GM12878 (cell line): ENCODE measurements around the gene SH3GL2. TPM values are rescaled to one million over a fixed set of nuclear protein-coding genes. Genes with fewer than 3 reads are reported as not detected.

Experiments used
- ATAC-seq: fragments of 200-7000 bp; cut with Tn5 transposase; 3 replicates; pipeline ENCODE4 v1.9.1; 2020; ENCODE audit warnings: mild to moderate bottlenecking, moderate library complexity
- BruUV-seq: library from RNA; stranded (reverse); fragments of 400-500 nt; replicated peaks from 2 replicates; lab custom pipeline; 2021; lab: Mats Ljungman, UMichigan
- CTCF ChIA-PET: fragments of 300-600 bp; sonication (Branson Sonifier 250); formaldehyde crosslinking; extraction: SDS; loops from one replicate; lab custom pipeline; 2021; ENCODE audit warnings: inconsistent platforms; lab: Yijun Ruan, JAX
- POLR2A ChIA-PET: fragments of 350-600 bp; formaldehyde crosslinking; extraction: SDS; loops from one replicate; lab custom pipeline; 2021; ENCODE audit warnings: inconsistent platforms; lab: Charles Lee
- RAD21 ChIA-PET: fragments of 300-600 bp; sonication (Branson Sonifier 250); formaldehyde crosslinking; loops from one replicate; lab custom pipeline; 2023; ENCODE audit warnings: antibody characterized with exemption; ENCODE audit not compliant: unreplicated experiment; lab: Charles Lee
- SMC1A ChIA-PET: fragments of 300-600 bp; sonication (Branson Sonifier 250); formaldehyde crosslinking; loops from one replicate; lab custom pipeline; 2023; ENCODE audit not compliant: unreplicated experiment, uncharacterized antibody; lab: Charles Lee
- DNase-seq: peaks from one replicate; pipeline ENCODE4 v3.0.0-alpha.2; 2011; ENCODE audit warnings: low read depth, low spot score
- FAIRE-seq: peaks from 3 replicates; lab custom pipeline; 2011; peaks lifted over from hg19 to GRCh38; lab: Jason Lieb, UNC
- H2AFZ ChIP-seq: 2 replicates; pipeline ENCODE4 v1.6.0; 2011; ENCODE audit warnings: low read depth, low read length, control low read depth; ENCODE audit not compliant: control insufficient read depth
- H3K27ac ChIP-seq: 2 replicates; pipeline ENCODE4 v1.5.1; 2011; ENCODE audit warnings: control low read depth; ENCODE audit not compliant: control insufficient read depth, insufficient read depth
- H3K27me3 ChIP-seq, 2 experiments: replicated peaks in 1 of 2; 2 replicates each; pipeline versions ENCODE4 v1.6.0 to v1.6.1; 2011; ENCODE audit warnings: low read length in 1 of 2; ENCODE audit not compliant: control insufficient read depth in 2 of 2, insufficient read depth in 2 of 2
- H3K36me3 ChIP-seq, 2 experiments: 2 replicates each; pipeline ENCODE4 v1.5.1; 2011; ENCODE audit warnings: low read length in 1 of 2; ENCODE audit not compliant: control insufficient read depth in 2 of 2, insufficient read depth in 2 of 2
- H3K4me1 ChIP-seq: 2 replicates; pipeline ENCODE4 v1.6.1; 2011; ENCODE audit warnings: mild to moderate bottlenecking, low read length, moderate library complexity, mixed read lengths; ENCODE audit not compliant: control insufficient read depth, insufficient read depth
- H3K4me2 ChIP-seq: 2 replicates; pipeline ENCODE4 v1.6.0; 2011; ENCODE audit warnings: control low read depth; ENCODE audit not compliant: control insufficient read depth, insufficient read depth
- H3K4me3 ChIP-seq: fragments of 200-600 bp; sonication (generic); 2 replicates; pipeline ENCODE4 v1.5.1; 2016
- H3K79me2 ChIP-seq: 2 replicates; pipeline ENCODE4 v1.6.0; 2011; ENCODE audit warnings: low read length; ENCODE audit not compliant: control insufficient read depth, insufficient read depth
- H3K9ac ChIP-seq: 2 replicates; pipeline ENCODE4 v1.8.0; 2011; ENCODE audit warnings: low read length, control low read depth, mixed read lengths; ENCODE audit not compliant: control insufficient read depth, insufficient read depth
- H3K9me3 ChIP-seq: replicated peaks from 3 replicates; pipeline ENCODE4 v1.5.1; 2011; ENCODE audit warnings: mild to moderate bottlenecking, low read length; ENCODE audit not compliant: control insufficient read depth, insufficient read depth
- H4K20me1 ChIP-seq: 2 replicates; pipeline ENCODE4 v1.6.0; 2011; ENCODE audit not compliant: control insufficient read depth, insufficient read depth
- ESRRA ChIP-seq: IDR thresholded peaks from 2 replicates; pipeline ENCODE4 v1.6.1; 2012; ENCODE audit warnings: mild to moderate bottlenecking, low read length, improper control_type of control experiment
- HCFC1 ChIP-seq: fragments of 150-350 bp; IDR thresholded peaks from 2 replicates; pipeline ENCODE4 v1.6.1; 2014; ENCODE audit warnings: low read length
- IKZF1 ChIP-seq: fragments of 450-650 bp; conservative IDR thresholded peaks from 2 replicates; pipeline ENCODE4 v1.6.1; 2017; ENCODE audit warnings: antibody characterized with exemption, mild to moderate bottlenecking
- KAT2A ChIP-seq: conservative IDR thresholded peaks from 2 replicates; pipeline ENCODE4 v1.6.1; 2011; ENCODE audit warnings: low read depth, low read length; ENCODE audit not compliant: control insufficient read depth
- NFYB ChIP-seq: IDR thresholded peaks from 2 replicates; pipeline ENCODE4 v1.6.1; 2011; ENCODE audit warnings: low read depth, mild to moderate bottlenecking, low read length, improper control_type of control experiment, moderate library complexity; ENCODE audit not compliant: insufficient read depth
- POU2F2 ChIP-seq: IDR thresholded peaks from 3 replicates; pipeline ENCODE4 v1.6.1; 2011; ENCODE audit warnings: low read depth, mild to moderate bottlenecking, low read length, borderline replicate concordance
- RBBP5 ChIP-seq: fragments of 200-600 bp; sonication (generic); conservative IDR thresholded peaks from 2 replicates; pipeline ENCODE4 v1.6.1; 2016
- RUNX3 ChIP-seq: IDR thresholded peaks from 2 replicates; pipeline ENCODE4 v1.6.1; 2012; ENCODE audit warnings: low read length, inconsistent platforms
- SUZ12 ChIP-seq: fragments of 200-600 bp; sonication (generic); IDR thresholded peaks from one replicate; pipeline ENCODE4 v1.6.1; 2018; ENCODE audit warnings: antibody characterized with exemption, mild to moderate bottlenecking; ENCODE audit not compliant: unreplicated experiment
- WGBS: methylation state at CpG from one replicate; pipeline ENCODE4 v1.1.6; 2016; ENCODE audit warnings: low lambda C conversion rate; ENCODE audit not compliant: insufficient replicate concordance, insufficient coverage; ENCODE audit errors: missing lambda C conversion rate; 5-methylcytosine and 5-hydroxymethylcytosine counted together
- in situ Hi-C: fragments of 300-500 bp; cut with MboI; formaldehyde crosslinking; loops from 9 replicates; pipeline ENCODE4 v1.14.3; 2018; ENCODE audit warnings: mixed read lengths
- intact Hi-C: fragments of 100-400 bp; cut with micrococcal nuclease; formaldehyde crosslinking; loops from one replicate; pipeline ENCODE4 v1.14.2; 2022; ENCODE audit not compliant: unreplicated experiment
- polyA plus RNA-seq, 11 experiments: library from polyadenylated mRNA; depleted of rRNA in 4 of 11; unstranded in 6 of 11; stranded (reverse) in 5 of 11; fragments of >200 nt; fragmentation: Nextera tagmentation in 4 of 11; fragmentation: Illumina TruSeq in 1 of 11; extraction: Ambion mirVana in 4 of 11; extraction: Trizol in 1 of 11; gene quantifications; 1 replicate in 1 of 11; 2 replicates in 10 of 11; pipeline versions ENCODE4 v1.2.1 to v1.2.3, GENCODE V29; 2011 to 2016; ENCODE audit warnings: inconsistent platforms in 2 of 11, missing spikeins in 2 of 11, low read depth in 1 of 11
- total RNA-seq, 4 experiments: library from RNA; depleted of rRNA in 3 of 4; stranded (reverse); fragments of >200 nt in 3 of 4; fragmentation: Illumina TruSeq in 1 of 4; extraction: Trizol in 1 of 4; gene quantifications; 2 replicates each; pipeline versions ENCODE4 v1.2.1 to v1.2.3, GENCODE V29; 2013 to 2021
- TF ChIP-seq, protein P1 (sequence below): fragments of 450-650 bp; IDR thresholded peaks from 2 replicates; pipeline ENCODE4 v1.6.1; 2017; ENCODE audit warnings: borderline replicate concordance
- TF ChIP-seq, protein P2 (sequence below): IDR thresholded peaks from 2 replicates; pipeline ENCODE4 v1.6.1; 2012; ENCODE audit warnings: low read depth, low read length, improper control_type of control experiment
- TF ChIP-seq, protein P3 (sequence below): fragments of 150-350 bp; IDR thresholded peaks from 2 replicates; pipeline ENCODE4 v1.6.1; 2014; ENCODE audit warnings: mild to moderate bottlenecking, low read depth, low read length
- TF ChIP-seq, protein P4 (sequence below): IDR thresholded peaks from 2 replicates; pipeline ENCODE4 v1.6.1; 2011; ENCODE audit warnings: mild to moderate bottlenecking, low read depth, low read length, moderate library complexity; ENCODE audit not compliant: insufficient replicate concordance

Gene SH3GL2
- total and polyA plus RNA-seq, 10 of the 15 experiments (the other 5 are each of a cell fraction or from before 2014, with no cell fraction given), result not detected

DNA sequence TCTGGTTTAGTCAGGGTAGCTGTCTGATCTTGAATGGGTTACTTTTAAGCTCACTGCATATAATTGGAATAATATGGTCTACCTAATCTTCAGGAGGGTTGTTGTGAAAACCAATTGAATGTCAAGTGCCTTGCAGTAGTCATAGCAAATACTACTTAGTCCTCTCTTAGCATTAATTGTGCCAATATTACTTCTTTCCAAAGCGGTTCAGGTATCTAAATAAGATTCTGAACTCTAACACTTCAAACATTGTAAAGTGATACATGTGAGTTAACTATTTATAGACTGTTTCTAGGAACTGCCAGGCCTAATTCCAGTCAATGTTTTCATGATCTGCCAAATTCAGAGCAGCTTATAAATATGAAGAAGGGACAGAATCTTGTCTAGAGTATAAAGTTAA is 140.2 kb downstream of the SH3GL2 start:
- ChIA-PET RAD21 (no interaction called here), CTCF (interaction anchor here (1.2 kb wide), 1 partner anchor 28 kb away, joined by 3 read pairs; no protein-coding TSS in a partner anchor), POLR2A (no interaction called here), SMC1A (interaction anchor here (0.7 kb wide), 1 partner anchor 427 kb away, joined by 3 read pairs; no protein-coding TSS in a partner anchor)
- no peaks in the 10 kb centered on the region for H3K9me3 ChIP-seq
- intact Hi-C loops (no loop called here), in situ Hi-C loops (no loop called here)
- no peak for FAIRE-seq
- no peak overlapping the region for H3K27ac ChIP-seq
- no peak overlapping the region for H2AFZ ChIP-seq
- no peaks in the 10 kb centered on the region for H3K36me3 ChIP-seq
- no peak overlapping the region for H3K4me3 ChIP-seq
- H3K79me2 ChIP-seq, result no peaks in the 10 kb centered on the region
- whole genome bisulfite sequencing, result 29% methylated on average over 1 of the region's 1 CpG
- BruUV-seq, result no TSS peak
- no peak for ATAC-seq
- no peak overlapping the region for H3K9ac ChIP-seq
- H3K4me2 ChIP-seq, result no peak overlapping the region
- DNase-seq, result no peak
- no peaks in the 10 kb centered on the region for H4K20me1 ChIP-seq
- TF ChIP-seq RBBP5, result no peak
- no peak for TF ChIP-seq RUNX3
- no peak for TF ChIP-seq ESRRA
- no peak for TF ChIP-seq KAT2A
- no peak for TF ChIP-seq NFYB
- TF ChIP-seq, protein P1, sequence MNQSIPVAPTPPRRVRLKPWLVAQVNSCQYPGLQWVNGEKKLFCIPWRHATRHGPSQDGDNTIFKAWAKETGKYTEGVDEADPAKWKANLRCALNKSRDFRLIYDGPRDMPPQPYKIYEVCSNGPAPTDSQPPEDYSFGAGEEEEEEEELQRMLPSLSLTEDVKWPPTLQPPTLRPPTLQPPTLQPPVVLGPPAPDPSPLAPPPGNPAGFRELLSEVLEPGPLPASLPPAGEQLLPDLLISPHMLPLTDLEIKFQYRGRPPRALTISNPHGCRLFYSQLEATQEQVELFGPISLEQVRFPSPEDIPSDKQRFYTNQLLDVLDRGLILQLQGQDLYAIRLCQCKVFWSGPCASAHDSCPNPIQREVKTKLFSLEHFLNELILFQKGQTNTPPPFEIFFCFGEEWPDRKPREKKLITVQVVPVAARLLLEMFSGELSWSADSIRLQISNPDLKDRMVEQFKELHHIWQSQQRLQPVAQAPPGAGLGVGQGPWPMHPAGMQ, result no peak
- H3K4me1 ChIP-seq, result no peaks in the 10 kb centered on the region
- H3K27me3 ChIP-seq, result no peaks in the 10 kb centered on the region

DNA sequence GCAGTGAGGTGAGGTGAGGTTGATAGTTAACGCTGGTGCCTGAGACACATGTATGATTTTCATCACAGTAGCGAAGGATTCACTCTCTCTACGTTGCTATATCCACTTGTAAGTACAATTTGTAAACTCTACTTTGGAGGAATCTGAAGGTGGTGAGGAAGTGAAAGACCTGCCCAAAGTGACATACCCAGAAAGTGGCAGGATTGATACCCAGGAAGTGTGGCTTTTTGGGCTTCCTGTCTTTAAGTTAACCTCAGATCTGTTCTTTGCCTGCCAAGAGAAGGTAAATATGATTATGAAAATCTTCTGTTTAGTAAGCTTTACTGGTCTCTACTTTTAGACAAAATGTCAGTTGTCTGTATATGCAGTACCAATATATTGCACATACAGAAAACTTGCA is 143.1 kb downstream of the SH3GL2 start:
- H4K20me1 ChIP-seq, result no peaks in the 10 kb centered on the region
- no peak overlapping the region for H3K4me2 ChIP-seq
- H3K27ac ChIP-seq, result no peak overlapping the region
- POLR2A ChIA-PET, result no interaction called here
- H3K27me3 ChIP-seq, result no peaks in the 10 kb centered on the region
- DNase-seq (no peak), ATAC-seq (no peak), FAIRE-seq (no peak)
- no peaks in the 10 kb centered on the region for H3K4me1 ChIP-seq
- H2AFZ ChIP-seq, result no peak overlapping the region
- H3K9me3 ChIP-seq, result no peaks in the 10 kb centered on the region
- RAD21 ChIA-PET, result no interaction called here
- intact Hi-C loops (no loop called here), in situ Hi-C loops (no loop called here)
- CTCF ChIA-PET, result no interaction called here
- SMC1A ChIA-PET, result no interaction called here
- no peak overlapping the region for H3K9ac ChIP-seq
- H3K4me3 ChIP-seq, result no peak overlapping the region
- no TSS peak for BruUV-seq
- TF ChIP-seq, protein P2, sequence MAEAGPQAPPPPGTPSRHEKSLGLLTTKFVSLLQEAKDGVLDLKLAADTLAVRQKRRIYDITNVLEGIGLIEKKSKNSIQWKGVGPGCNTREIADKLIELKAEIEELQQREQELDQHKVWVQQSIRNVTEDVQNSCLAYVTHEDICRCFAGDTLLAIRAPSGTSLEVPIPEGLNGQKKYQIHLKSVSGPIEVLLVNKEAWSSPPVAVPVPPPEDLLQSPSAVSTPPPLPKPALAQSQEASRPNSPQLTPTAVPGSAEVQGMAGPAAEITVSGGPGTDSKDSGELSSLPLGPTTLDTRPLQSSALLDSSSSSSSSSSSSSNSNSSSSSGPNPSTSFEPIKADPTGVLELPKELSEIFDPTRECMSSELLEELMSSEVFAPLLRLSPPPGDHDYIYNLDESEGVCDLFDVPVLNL, result no peak
- TF ChIP-seq POU2F2, result no peak
- no peak for TF ChIP-seq SUZ12
- TF ChIP-seq, protein P3, sequence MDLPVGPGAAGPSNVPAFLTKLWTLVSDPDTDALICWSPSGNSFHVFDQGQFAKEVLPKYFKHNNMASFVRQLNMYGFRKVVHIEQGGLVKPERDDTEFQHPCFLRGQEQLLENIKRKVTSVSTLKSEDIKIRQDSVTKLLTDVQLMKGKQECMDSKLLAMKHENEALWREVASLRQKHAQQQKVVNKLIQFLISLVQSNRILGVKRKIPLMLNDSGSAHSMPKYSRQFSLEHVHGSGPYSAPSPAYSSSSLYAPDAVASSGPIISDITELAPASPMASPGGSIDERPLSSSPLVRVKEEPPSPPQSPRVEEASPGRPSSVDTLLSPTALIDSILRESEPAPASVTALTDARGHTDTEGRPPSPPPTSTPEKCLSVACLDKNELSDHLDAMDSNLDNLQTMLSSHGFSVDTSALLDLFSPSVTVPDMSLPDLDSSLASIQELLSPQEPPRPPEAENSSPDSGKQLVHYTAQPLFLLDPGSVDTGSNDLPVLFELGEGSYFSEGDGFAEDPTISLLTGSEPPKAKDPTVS, result no peak
- TF ChIP-seq, protein P4, sequence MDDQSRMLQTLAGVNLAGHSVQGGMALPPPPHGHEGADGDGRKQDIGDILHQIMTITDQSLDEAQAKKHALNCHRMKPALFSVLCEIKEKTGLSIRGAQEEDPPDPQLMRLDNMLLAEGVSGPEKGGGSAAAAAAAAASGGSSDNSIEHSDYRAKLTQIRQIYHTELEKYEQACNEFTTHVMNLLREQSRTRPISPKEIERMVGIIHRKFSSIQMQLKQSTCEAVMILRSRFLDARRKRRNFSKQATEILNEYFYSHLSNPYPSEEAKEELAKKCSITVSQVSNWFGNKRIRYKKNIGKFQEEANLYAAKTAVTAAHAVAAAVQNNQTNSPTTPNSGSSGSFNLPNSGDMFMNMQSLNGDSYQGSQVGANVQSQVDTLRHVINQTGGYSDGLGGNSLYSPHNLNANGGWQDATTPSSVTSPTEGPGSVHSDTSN, result no peak
- no peak for TF ChIP-seq HCFC1
- TF ChIP-seq IKZF1, result no peak
- 40% methylated on average over 3 of the region's 3 CpGs for whole genome bisulfite sequencing
- no peaks in the 10 kb centered on the region for H3K79me2 ChIP-seq
- H3K36me3 ChIP-seq, result no peaks in the 10 kb centered on the region
